SHP77 treated with DMSO at 0.1 percent for 48 hours (cell line): ENCODE results near the gene IL13RA2.

ENCODE experiments used
- DNase-seq: peaks from one replicate; lab custom pipeline; 2025; lab: John Stamatoyannopoulos, UW

IL13RA2 gene

GRCh38 chrX:114985967-114986592 is 31.3 kb downstream of the IL13RA2 start:
- DNase-seq: no peak

- DNase-seq: no peak
Measured at GRCh38 chrX:114976292-114976691, 41.1 kb downstream of the IL13RA2 start.

DNA sequence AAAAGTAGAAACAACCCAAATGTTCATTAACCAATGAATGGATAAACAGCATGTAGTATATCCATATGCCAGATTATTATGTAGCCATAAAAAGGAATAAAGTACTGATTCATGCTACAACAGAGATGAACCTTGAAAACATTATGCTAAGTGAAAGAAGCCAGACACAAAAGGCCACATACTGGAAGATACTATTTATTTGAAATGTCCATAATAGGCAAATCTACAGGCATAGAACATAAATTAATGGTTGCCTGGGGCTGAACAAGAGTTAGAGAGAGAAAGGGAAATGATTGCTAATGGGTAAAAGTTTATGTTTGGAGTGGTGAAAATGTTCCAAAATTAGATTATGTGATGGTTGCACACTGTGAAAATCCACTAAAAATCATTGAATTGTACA is 44.4 kb downstream of the IL13RA2 start:
- DNase-seq: no peak

DNA sequence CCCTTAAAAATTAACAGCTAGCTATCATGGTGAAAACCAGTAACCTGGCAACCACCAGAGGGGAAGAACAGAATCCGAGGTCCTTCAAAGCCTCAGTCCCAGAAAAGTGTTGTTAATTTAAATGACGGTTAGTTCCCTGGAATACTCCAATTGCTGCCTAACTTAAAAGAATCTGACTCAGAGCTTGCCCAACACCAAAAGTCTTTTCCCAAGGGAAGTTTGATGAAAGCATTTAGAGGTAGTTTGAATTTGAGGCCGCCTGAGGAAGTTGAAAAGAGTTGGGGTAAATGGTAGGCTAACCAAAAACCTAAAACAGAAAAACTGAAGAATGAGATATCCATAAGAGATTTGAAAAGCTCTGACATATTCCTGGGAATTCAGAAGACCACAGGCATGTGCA is 46.6 kb downstream of the IL13RA2 start:
- DNase-seq: no peak

DNA sequence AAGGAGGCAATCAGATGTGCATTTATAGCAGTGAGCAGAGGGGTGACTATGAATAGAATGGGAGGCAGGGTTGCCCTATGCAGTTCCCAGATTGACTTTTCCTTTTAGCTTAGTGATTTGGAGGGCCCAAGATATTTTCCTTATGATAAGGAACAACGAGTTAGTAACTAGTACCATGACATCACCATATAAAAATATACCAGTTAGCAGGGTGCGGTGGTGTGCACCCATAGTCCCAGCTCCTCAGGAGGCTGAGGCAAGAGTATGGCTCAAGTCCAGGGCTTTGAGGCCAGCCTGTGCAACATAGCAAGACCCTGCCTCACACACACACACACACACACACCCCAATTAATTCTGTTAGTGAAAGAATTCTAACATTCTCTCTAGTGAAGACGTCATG is 53.0 kb downstream of the IL13RA2 start:
- DNase-seq: no peak

DNA sequence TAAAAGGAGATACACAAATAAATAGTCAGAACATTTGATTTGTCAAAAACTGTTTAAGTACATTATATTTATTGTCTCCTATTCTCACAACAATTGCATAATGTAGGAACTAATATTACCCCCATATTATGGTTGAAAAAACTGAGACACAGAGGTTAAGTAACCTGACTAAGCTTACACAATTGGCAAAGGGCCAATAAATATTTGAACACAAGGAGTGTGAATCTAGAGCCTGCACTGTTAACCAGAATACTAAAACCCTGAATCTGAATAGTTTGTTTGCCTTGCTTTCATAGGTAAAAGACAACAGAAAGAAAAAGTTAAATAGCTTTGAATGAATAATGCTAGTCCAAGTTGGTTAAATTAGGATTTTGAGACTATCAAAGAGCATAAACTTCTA is 55.2 kb downstream of the IL13RA2 start:
- DNase-seq: no peak

DNA sequence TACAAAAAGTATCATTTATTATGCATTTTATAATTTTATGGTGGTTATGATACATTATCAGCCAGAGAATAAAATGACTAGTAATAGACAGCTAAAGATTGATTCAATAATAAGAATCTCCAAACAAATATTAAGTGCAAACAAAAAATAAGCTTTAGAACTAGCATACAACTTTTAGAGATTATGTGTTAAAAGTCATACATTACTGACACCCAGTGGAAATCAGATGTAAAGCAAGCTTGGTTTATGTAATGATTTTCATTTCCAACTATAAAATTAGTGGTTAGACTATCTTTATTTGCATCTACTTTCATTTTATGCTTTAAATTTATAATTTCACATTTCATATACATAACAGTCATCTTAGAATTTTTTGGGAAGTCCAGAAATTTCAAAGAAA is 57.7 kb downstream of the IL13RA2 start:
- DNase-seq: no peak
